GM10266 (cell line): Measurements from ENCODE around the gene AIRE.

ENCODE experiments used
- DNase-seq: peaks from one replicate; pipeline ENCODE4 v3.0.0; 2012; ENCODE audit errors: extremely low spot score
- CTCF ChIP-seq: IDR thresholded peaks from 2 replicates; pipeline ENCODE4 v1.5.1; 2012; ENCODE audit warnings: mild to moderate bottlenecking, low read depth; ENCODE audit not compliant: control insufficient read depth, insufficient read depth; ENCODE audit errors: missing control alignments

Gene AIRE

GRCh38 chr21:44297525-44298290, 12.0 kb downstream of the AIRE start:
- peak; percentile 96 for DNase-seq
- peak; percentile 85 for TF ChIP-seq CTCF

- no peak for TF ChIP-seq CTCF
- no peak for DNase-seq
These were observed 12.6 kb downstream of the AIRE start for GRCh38 chr21:44298301-44298700.

- no peak for TF ChIP-seq CTCF
- DNase-seq: peak; percentile 74
These were observed 13.4 kb downstream of the AIRE start for GRCh38 chr21:44299085-44299457.

GRCh38 chr21:44299458-44300261, 14.0 kb downstream of the AIRE start, which contains the start of gene PFKL:
Gene PFKL, plus strand, starts transcription at chr21:44300053. Its CDS starts 53 bp downstream, at chr21:44300106.
- no peak for TF ChIP-seq CTCF
- peak; percentile 97 for DNase-seq

GRCh38 chr21:44300262-44300959, 14.7 kb downstream of the AIRE start:
- DNase-seq: peak; percentile 89
- TF ChIP-seq CTCF: no peak

GRCh38 chr21:44301141-44301540, 15.5 kb downstream of the AIRE start:
- TF ChIP-seq CTCF: no peak
- DNase-seq: no peak
